Activated CD4-positive, alpha-beta T cell treated with anti-CD3 and anti-CD28 coated beads, Interleukin-2, Interleukin-4, amounts not matched to agents 100 ng/mL and 50 ng/mL, durations not matched to agents 16 hours and 8 hours (primary cell): ENCODE measurements around the gene FUT4.
"Not testable (repeated sequence)": the region's sequence is repeated elsewhere in the genome, so short reads cannot be mapped to it uniquely, and the experiment has no call there.

ENCODE experiments used
- DNase-seq: peaks from one replicate; pipeline ENCODE4 v3.0.0-alpha.2; 2020; ENCODE audit warnings: low spot score

FUT4 gene, protein sequence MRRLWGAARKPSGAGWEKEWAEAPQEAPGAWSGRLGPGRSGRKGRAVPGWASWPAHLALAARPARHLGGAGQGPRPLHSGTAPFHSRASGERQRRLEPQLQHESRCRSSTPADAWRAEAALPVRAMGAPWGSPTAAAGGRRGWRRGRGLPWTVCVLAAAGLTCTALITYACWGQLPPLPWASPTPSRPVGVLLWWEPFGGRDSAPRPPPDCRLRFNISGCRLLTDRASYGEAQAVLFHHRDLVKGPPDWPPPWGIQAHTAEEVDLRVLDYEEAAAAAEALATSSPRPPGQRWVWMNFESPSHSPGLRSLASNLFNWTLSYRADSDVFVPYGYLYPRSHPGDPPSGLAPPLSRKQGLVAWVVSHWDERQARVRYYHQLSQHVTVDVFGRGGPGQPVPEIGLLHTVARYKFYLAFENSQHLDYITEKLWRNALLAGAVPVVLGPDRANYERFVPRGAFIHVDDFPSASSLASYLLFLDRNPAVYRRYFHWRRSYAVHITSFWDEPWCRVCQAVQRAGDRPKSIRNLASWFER

DNA sequence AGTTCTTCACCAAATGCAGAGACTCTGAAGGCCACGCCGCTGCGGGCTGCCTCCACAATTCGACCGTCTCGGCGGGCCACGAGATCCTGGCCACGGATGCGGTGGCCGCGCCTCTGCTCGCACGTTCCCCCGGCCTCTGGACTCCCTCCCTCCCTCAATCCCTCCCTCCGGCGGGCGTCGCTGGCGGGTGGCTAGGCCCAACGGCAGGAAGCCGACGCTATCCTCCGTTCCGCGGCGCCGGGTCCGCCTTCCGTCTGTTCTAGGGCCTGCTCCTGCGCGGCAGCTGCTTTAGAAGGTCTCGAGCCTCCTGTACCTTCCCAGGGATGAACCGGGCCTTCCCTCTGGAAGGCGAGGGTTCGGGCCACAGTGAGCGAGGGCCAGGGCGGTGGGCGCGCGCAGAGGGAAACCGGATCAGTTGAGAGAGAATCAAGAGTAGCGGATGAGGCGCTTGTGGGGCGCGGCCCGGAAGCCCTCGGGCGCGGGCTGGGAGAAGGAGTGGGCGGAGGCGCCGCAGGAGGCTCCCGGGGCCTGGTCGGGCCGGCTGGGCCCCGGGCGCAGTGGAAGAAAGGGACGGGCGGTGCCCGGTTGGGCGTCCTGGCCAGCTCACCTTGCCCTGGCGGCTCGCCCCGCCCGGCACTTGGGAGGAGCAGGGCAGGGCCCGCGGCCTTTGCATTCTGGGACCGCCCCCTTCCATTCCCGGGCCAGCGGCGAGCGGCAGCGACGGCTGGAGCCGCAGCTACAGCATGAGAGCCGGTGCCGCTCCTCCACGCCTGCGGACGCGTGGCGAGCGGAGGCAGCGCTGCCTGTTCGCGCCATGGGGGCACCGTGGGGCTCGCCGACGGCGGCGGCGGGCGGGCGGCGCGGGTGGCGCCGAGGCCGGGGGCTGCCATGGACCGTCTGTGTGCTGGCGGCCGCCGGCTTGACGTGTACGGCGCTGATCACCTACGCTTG, at the start of gene FUT4:
Gene FUT4, plus strand, starts transcription at position 227 of the 951 bp plus-strand sequence. Its CDS starts 213 bp downstream, at position 440.
- DNase-seq: peak; percentile 79

GRCh38 chr11:94494126-94494680, 49.5 kb upstream of the FUT4 start:
- DNase-seq: no peak

DNA sequence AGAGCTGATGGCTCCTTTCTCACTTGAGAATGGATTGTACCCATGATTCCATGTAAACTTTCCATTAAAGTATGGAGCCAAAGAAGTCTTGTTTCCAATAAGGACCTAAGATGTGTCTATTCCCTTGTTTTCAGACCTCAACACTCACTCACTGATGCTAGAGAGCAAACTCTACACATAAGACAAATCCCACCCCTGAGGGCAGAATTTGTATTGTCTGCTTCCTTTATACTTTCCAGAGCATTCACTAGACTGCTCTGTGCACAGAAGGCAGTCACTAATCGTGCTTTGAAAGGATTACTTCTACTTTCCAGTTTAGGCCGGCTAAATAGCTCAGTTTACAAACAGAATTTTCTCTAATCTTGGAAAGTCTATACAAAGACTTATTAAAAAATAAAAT, 43.5 kb upstream of the FUT4 start:
- no peak for DNase-seq

DNA sequence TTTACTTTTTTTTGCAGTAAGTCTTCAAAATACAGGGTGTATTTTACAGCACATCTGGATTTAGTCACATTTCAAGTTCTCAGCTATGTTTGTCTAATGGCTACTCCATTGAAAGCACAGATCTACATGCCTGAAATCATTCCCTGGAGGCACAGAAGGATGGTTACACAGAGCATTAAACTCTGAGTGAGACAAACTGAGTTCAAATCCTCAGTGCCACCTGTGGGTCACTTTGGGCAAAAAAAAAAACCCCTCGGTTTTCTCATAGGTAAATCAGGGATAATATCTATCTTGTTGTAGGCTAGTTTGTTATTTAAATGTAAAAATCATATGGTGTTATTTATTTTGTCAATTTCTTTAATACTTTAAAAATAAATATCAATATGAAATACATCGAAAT, 42.2 kb upstream of the FUT4 start:
- DNase-seq: no peak

DNA sequence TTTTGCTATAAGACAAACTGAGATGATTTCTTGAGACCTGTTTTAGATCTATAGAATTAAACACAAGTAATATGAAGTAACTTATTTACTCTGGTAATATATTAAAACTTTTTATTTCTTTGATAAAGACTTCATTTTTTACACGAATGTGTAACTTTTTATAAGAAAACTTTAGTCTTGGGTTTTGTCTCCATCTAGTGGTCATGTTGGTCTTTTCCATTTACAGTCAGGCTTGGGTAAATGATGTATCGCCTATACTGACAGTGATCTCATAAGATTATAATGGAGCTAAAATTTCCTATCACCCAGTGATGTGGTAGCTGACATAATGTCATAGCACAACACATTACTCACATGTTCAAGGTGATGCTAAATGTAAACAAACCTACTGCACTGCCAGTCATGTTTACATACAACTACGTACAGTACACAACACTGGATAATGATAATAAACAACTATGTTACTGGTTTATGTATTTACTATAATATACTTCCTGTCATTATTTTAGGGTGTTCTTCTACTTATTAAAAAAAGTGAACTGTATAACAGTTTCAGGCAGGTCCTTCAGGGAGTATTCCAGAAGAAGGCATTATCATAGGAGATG, 38.9 kb upstream of the FUT4 start:
- DNase-seq: peak; percentile 60

GRCh38 chr11:94506513-94506912, 37.2 kb upstream of the FUT4 start:
- DNase-seq: not testable (repeated sequence)

- DNase-seq: no peak
These were observed 36.2 kb upstream of the FUT4 start for GRCh38 chr11:94507485-94507884.

DNA sequence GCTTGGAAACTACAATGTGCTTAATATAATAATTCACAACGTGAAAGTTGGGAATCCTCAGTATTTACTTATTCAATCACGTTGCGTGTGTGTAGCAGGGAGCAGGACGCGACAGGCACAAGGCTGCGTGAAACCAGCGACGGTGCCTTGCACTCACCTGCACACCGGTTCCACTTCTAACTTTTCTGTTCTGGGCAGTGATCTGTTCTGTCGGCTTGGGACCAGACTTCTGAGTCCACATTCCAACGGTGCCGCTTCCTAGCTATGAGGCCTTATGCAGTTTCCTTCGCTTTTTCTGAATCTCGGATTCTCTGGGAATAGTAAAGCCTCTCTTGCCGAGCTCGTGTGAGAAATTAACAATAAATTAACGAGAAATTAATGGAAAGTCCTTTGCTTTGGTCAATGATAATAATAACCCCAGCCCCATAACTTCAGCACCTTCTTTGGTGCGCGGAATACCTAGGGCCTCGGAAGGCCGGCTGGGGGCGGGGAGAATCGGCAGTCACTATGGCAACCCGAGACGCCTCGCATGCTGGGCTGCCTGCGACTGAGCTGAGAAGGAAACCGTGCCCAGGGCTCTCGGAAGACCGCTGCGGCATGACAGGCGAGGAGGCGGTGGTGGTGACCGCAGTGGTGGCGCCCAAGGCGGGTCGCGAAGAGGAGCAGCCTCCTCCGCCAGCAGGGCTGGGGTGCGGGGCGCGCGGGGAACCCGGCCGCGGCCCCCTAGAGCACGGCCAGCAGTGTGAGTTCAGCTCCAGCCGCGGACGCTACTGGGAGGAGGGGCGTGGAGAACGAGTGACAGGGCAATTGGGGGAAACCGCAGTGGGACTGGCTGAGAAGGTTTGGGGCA, 31.6 kb upstream of the FUT4 start, which contains the start of gene C11orf97:
Gene C11orf97, plus strand, starts transcription at position 530 of the 850 bp plus-strand sequence. Its CDS starts 68 bp downstream, at position 598.
- DNase-seq: peak; percentile 42

GRCh38 chr11:94513091-94513490, 30.6 kb upstream of the FUT4 start:
- DNase-seq: no peak

- no peak for DNase-seq
These were observed 28.3 kb upstream of the FUT4 start for GRCh38 chr11:94515398-94515797.

DNA sequence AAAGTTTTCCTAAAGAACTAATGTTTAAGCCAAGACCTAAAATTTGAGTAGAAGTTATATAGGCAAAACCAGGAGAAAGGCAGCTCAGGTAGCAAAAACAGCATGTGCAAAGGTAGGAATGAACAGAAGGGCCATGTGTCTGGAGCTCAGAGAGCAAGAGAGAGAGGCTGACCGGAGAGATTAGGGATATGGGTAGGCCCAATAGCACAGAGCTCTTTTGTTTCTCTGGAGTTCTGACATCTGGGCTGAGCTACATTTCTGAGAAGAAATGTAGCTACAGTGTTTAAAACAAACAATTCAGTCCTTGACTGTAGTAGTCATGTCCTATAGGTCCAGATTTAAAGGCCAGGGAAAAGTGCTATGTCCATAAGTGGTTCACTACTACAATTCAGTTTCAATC, 27.0 kb upstream of the FUT4 start:
- DNase-seq: no peak

DNA sequence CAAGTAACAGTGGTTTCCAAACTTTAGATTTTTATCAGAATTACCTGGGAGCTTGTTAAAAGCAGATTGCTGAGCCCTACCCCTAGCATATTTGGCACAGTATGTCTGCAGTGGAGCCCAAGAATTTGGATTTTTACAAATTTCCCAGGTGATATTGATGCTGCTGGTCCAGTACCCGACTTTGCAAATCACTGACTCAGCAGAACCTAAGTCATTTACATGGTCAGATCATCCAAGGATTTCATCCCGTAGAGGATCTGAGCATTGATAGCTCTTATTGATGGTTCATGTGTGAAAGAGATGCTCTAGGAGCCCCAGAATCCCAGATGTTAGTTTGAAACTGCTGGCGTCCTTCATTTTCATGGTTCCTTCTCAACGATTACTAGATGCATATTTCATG, 25.4 kb upstream of the FUT4 start:
- DNase-seq: no peak

DNA sequence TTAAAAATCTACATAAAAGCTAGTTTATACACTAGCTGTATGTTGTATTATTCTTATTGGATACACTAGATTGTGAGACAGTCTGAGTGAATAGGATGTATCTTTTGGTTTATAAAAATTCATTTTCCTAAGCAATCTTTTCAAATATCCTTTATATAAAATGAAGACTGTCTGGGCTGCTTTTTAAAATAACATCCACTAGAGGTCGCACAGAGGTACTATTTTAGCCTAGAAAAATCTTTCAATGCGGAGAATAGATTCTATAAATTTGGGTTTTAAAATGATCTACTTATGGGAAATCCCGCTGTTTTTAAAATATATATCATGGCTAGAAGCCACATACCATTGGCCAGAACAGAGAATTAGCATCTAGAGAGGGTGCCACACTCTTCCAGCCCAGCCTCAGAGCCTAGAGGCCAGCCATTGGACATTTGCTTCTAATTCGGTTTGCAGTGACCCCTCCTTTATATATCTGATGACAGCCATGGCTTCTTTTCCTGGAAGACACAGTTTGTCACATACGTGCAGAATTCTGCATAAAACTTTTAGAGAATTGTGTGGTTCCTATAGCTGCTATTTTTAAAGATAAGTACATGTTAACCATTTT, 24.1 kb upstream of the FUT4 start:
- DNase-seq: peak; percentile 31

DNA sequence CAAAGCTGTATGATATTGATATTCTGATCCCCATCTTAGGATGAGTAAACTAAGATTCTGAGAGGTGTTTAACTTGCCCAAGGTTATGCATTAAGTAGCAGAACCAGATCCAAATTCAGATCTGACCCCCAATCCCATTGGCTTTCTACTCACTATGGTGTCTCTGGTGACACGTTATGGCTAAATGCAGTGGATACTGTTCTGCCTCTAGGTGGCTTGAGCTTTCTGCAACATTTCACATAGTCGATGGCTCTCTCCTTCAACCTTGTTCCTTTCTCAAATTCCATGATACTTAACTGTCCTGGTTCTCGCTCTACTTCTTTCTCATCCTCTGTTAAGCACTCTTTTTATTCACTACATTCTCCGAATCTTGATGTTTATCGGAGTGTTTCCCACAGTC, 22.0 kb upstream of the FUT4 start:
- DNase-seq: no peak

DNA sequence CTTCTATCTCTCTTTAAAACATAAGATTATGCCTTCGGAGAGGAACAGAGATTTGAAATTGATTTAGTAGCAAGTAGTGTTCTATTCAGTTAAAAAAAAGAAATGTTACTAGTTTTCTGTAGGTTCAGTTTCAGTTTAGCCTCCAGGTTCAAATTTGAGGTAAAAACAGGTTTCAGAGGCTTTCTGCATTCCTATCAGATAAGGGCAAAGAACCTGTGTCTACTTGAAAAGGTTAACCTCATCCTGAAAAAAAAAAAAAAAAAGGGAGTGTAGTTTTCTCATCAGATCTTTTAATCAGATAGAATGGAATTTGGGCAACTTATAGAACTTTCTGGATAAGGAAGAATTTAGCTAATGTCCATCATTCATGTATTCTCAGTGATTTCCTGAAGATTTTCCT, 19.4 kb upstream of the FUT4 start:
- no peak for DNase-seq

- DNase-seq: no peak
These were observed 18.0 kb upstream of the FUT4 start for GRCh38 chr11:94525546-94526324.

GRCh38 chr11:94526645-94527438, 16.9 kb upstream of the FUT4 start:
- no peak for DNase-seq

GRCh38 chr11:94528551-94528950, 15.2 kb upstream of the FUT4 start:
- no peak for DNase-seq

GRCh38 chr11:94532211-94532610, 11.5 kb upstream of the FUT4 start:
- no peak for DNase-seq
